ENCODE data around the gene ZNF496. TPM values are rescaled to one million over a fixed set of nuclear protein-coding genes. Genes with fewer than 3 reads are reported as not detected.
"Not testable (repeated sequence)": the region's sequence is repeated elsewhere in the genome, so short reads cannot be mapped to it uniquely, and the experiment has no call there.

The ZNF496 gene
- total RNA-seq, 2 donors from 2014 or later = 4.8 to 14.5 TPM

- ATAC-seq = no peak
- peaks cover 19 to 21% of the 10 kb centered on the region in 2 donors for H3K36me3 Mint-ChIP-seq
- H3K27ac Mint-ChIP-seq = peak overlapping the region in 1 of 2 donors; percentile 58
- H3K9me3 Mint-ChIP-seq = peaks cover 15 to 22% of the 10 kb centered on the region in 2 donors
- DNase-seq (ENCODE audit: low spot score in 2 of 2) = no peak
These were observed 40.5 kb downstream of the ZNF496 start for GRCh38 chr1:247291161-247291560.

DNA sequence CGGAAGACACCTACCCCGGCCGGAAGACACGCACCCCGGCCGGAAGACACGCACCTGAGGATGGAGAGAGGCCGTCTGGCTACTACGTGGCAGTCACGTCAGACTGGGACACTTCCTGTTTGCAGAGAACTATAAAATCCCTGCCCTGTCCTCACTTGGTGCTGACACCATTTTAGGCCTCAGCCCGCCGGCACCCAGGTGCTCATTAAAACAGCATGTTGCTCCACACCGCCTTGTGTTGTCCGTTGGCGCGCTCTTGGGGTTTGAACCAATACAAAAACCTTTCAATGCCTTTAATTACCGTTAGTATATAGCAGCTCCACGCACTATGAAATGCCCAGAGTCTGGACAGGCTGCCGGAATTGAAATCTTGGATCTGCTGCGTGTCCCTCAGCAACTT lies 41.1 kb downstream of the ZNF496 start:
- Mint-ChIP-seq H3K36me3 (peaks cover 24 to 25% of the 10 kb centered on the region in 2 donors), H3K9me3 (peaks cover 19 to 27% of the 10 kb centered on the region in 2 donors), H3K27ac (no peak overlapping the region)
- no peak for DNase-seq (ENCODE audit: low spot score in 2 of 2)
- no peak for ATAC-seq

DNA sequence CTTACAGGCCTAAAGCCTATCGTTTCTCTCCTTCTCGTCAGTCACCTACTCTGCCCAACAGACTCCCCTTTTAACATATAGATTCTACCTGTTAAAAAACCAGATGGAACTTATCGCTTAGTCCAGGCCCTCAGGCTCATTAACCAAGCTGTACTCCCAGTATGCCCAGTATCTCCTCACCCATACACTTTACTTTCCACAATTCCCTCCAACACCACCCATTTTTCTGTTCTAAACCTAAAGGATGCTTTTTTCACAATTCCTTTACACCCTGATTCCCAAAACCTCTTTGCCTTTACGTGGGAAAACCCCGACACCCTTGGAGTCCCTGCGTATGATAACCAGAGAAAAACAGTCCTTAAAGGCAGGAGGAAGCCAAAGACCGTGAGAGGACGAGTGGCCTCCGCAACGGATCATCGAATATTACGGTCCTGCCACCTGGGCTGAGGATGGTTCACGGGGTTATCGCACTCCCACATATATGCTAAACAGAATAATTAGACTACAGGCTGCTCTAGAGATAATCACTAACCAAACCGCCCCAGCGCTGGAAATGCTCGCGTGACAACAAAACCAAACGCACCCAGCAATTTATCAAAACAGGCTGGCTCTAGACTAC lies 42.3 kb downstream of the ZNF496 start:
- peaks cover 24 to 25% of the 10 kb centered on the region in 2 donors for H3K36me3 Mint-ChIP-seq
- not testable (repeated sequence) for DNase-seq (ENCODE audit: low spot score in 2 of 2); ATAC-seq
- H3K27ac Mint-ChIP-seq = peak overlapping the region in 1 of 2 donors; percentile 47
- peaks cover 19 to 27% of the 10 kb centered on the region in 2 donors for H3K9me3 Mint-ChIP-seq

DNA sequence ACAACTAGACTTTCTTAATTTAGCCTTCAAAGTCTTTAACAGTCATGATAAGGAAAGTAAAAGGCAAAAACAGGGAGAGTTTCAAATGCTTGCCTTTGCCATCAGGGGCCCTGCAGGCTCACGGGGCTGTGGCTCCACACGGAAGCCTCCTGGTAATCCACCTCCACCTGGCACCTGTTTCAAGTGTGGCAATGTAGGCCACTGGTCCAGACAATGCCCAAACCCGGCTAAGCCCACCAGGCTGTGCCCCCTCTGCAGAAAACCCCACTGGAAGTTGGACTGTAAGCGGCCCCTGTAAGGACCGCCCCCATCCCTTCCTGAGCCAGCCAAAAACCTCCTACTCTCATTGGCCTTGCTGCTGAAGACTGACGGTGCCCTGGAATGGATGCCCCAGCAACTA lies 43.3 kb downstream of the ZNF496 start:
- no peak for DNase-seq (ENCODE audit: low spot score in 2 of 2)
- no peak for ATAC-seq
- Mint-ChIP-seq H3K27ac (no peak overlapping the region), H3K36me3 (peaks cover 24 to 25% of the 10 kb centered on the region in 2 donors), H3K9me3 (peaks cover 19 to 27% of the 10 kb centered on the region in 2 donors)

GRCh38 chr1:247287460-247287859 lies 44.2 kb downstream of the ZNF496 start:
- Mint-ChIP-seq H3K9me3 (peaks cover 19 to 27% of the 10 kb centered on the region in 2 donors), H3K27ac (no peak overlapping the region), H3K36me3 (peaks cover 24 to 25% of the 10 kb centered on the region in 2 donors)
- ATAC-seq (no peak), DNase-seq (ENCODE audit: low spot score in 2 of 2) (no peak)

GRCh38 chr1:247286134-247286670 lies 45.5 kb downstream of the ZNF496 start:
- Mint-ChIP-seq H3K27ac (no peak overlapping the region), H3K36me3 (peaks cover 24 to 25% of the 10 kb centered on the region in 2 donors), H3K9me3 (peaks cover 19 to 27% of the 10 kb centered on the region in 2 donors)
- no peak for DNase-seq (ENCODE audit: low spot score in 2 of 2)
- ATAC-seq = no peak

DNA sequence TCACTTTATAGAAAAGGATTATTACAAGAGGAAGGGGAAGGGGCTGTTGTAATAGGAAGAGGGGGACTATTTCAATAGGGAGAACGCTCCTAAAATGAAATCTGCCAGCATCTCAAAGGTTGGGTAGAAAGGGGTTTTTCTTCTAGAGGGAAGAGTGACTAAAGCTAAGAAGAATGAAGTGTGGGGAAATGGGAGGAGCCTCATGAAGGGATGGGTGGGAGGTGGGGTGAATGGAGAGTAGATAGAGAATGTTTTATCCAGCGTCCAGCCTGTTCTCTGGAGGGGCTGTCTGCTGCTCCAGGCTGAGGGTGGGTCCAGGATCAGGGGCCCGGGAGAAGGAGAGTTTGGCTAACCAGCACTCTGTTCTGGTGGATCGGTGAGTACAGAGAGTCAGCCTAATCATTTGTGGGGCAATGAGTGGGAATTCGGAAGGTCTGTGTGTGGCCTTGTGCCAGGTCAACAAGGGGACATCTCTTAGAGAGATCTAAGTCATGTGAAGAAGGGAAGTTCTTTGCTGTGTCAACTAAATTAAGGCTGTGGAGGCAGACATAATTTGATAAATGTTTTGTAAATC lies 50.6 kb downstream of the ZNF496 start:
- DNase-seq (ENCODE audit: low spot score in 2 of 2) (no peak), ATAC-seq (no peak)

GRCh38 chr1:247277191-247277590 lies 54.5 kb downstream of the ZNF496 start:
- peaks cover 13 to 14% of the 10 kb centered on the region in 2 donors for H3K9me3 Mint-ChIP-seq
- no peak for ATAC-seq
- peaks cover 0 to 5% of the 10 kb centered on the region in 2 donors for H3K36me3 Mint-ChIP-seq
- no peak overlapping the region for H3K27ac Mint-ChIP-seq
- no peak for DNase-seq (ENCODE audit: low spot score in 2 of 2)

More for the DNA sequence above, 50.6 kb downstream of the ZNF496 start:
- Mint-ChIP-seq H3K27ac (no peak overlapping the region), H3K9me3 (peaks cover 10 to 12% of the 10 kb centered on the region in 2 donors), H3K36me3 (peaks cover 5% of the 10 kb centered on the region in 2 donors)

DNA sequence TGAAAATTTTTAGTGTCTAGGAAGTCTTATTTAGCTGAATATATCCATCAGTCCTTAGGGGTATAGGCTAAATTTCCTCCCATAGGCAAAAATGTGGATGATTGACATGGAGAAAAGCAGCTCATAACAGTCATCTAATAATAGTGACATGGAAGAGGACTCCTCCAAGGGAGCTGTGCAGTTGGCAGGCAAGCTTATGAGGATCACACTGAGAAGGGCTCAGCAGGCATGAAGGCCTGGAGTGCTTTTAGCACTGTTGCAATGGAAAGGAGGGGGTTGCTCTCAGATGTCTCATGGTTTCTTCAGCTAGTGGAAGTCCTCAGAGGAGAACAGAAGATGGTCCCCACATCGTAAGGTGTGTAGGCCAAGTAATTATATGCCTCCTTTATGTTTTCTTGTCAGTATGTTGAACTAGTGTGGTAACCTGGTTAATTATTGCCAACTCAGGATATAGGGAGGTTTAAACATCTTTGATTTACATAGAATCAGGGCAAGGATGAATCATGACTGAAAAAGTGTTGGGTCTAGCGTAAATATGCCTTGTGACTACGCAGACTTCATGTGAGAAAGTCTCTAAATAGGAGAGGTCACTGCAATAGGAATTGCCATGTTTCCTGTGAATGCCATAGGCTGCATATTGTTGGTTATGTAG lies 56.9 kb downstream of the ZNF496 start:
- Mint-ChIP-seq H3K27ac (no peak overlapping the region), H3K9me3 (peaks cover 20 to 31% of the 10 kb centered on the region in 2 donors), H3K36me3 (peaks cover 9 to 21% of the 10 kb centered on the region in 2 donors)
- DNase-seq (ENCODE audit: low spot score in 2 of 2) (no peak), ATAC-seq (no peak)

DNA sequence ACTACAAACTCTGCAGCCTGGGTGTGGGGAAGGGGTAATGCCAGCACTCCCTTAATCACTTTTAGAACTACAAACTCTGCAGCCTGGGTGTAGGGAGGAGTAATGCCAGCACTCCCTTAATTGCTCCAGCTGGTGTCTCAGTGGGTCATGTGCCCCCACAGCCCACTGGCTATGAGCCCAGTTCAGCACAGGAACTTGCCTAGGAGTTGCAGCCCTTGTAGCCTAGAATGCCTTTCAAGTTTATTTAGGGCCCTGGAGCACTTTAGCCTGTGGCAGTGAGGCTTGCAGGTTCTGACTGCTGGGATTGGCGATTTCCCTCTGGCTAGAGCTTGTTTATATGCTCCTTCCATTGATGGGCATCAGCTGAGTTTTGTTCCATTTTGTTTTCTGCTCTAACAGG lies 58.7 kb downstream of the ZNF496 start:
- peaks cover 20 to 31% of the 10 kb centered on the region in 2 donors for H3K9me3 Mint-ChIP-seq
- ATAC-seq = no peak
- H3K27ac Mint-ChIP-seq = no peak overlapping the region
- DNase-seq (ENCODE audit: low spot score in 2 of 2) = no peak
- H3K36me3 Mint-ChIP-seq = peaks cover 9 to 21% of the 10 kb centered on the region in 2 donors

GRCh38 chr1:247270003-247270402 lies 61.7 kb downstream of the ZNF496 start:
- Mint-ChIP-seq H3K36me3 (peaks cover 9 to 15% of the 10 kb centered on the region in 2 donors), H3K27ac (no peak overlapping the region)

DNA sequence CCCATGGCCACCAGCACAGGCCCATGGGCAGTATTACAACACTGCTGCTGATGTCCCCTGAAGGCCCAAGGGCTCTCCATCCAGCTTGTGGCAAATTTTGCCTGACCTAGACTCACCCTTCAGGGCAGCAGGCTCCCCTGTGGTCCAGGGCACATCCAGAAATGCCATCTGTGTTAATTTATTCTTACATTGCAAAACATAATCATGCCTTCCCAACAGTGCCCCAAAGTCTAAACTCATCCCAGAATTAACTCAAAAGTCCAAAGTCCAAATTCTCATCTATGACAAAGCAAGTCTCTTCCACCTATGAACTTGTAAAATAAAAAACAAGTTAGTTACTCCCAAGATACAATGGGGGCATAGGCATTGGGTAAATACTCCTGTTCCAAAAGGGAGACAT lies 62.5 kb downstream of the ZNF496 start:
- DNase-seq (ENCODE audit: low spot score in 2 of 2) (no peak), ATAC-seq (no peak)
- Mint-ChIP-seq H3K36me3 (peaks cover 9 to 15% of the 10 kb centered on the region in 2 donors), H3K9me3 (peaks cover 15 to 21% of the 10 kb centered on the region in 2 donors), H3K27ac (peak overlapping the region in 1 of 2 donors; percentile 5)

More at GRCh38 chr1:247270003-247270402, 61.7 kb downstream of the ZNF496 start:
- DNase-seq (ENCODE audit: low spot score in 2 of 2) (no peak), ATAC-seq (no peak)
- H3K9me3 Mint-ChIP-seq = peaks cover 12 to 21% of the 10 kb centered on the region in 2 donors

DNA sequence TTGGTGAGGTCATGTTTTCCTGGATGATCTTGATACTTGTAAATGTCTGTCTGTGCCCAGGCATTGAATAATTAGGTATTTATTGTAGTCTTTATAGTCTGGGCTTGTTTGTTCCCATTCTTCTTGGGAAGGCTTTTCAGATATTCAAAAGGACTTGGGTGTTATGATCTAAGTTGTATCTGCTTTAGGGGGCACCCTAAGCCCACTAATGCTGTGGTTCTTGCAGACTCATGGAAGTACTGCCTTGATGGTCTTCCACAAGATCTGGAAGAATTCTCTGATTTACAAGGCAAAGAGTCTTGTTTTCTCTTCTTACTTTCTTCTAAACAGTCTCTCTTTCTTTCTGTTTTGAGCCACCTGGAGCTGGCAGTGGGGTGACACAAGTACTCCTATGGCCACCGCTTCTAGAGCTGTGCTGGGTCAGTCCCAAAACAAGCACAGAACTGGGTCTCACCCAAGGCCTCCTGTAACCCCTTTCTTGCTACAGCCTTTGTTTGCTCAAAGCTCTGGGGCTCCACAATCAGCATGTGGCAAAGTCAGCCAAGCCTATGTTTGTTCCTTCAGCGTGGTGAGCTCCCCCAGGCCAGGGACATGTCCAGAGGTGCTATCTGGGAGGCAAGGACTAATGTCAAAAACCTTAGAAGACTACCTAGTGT lies 63.1 kb downstream of the ZNF496 start:
- ATAC-seq (no peak), DNase-seq (ENCODE audit: low spot score in 2 of 2) (no peak)
- peaks cover 9 to 15% of the 10 kb centered on the region in 2 donors for H3K36me3 Mint-ChIP-seq

GRCh38 chr1:247266053-247266452 lies 65.6 kb downstream of the ZNF496 start:
- Mint-ChIP-seq H3K9me3 (peaks cover 8 to 22% of the 10 kb centered on the region in 2 donors), H3K36me3 (peaks cover 7 to 8% of the 10 kb centered on the region in 2 donors), H3K27ac (no peak overlapping the region)
- ATAC-seq (no peak), DNase-seq (ENCODE audit: low spot score in 2 of 2) (no peak)

More for the DNA sequence above, 63.1 kb downstream of the ZNF496 start:
- Mint-ChIP-seq H3K27ac (peak overlapping the region in 1 of 2 donors; percentile 5), H3K9me3 (peaks cover 15 to 25% of the 10 kb centered on the region in 2 donors)

GRCh38 chr1:247255772-247256171 lies 75.9 kb downstream of the ZNF496 start, which contains the start of gene VN1R5:
Gene VN1R5, plus strand, starts transcription at chr1:247256072.
- H3K27ac Mint-ChIP-seq; ATAC-seq; H3K36me3 Mint-ChIP-seq; DNase-seq (ENCODE audit: low spot score in 2 of 2): not testable (repeated sequence)
- H3K9me3 Mint-ChIP-seq = peaks cover 9 to 15% of the 10 kb centered on the region in 2 donors

- Mint-ChIP-seq H3K9me3 (peaks cover 30 to 32% of the 10 kb centered on the region in 2 donors), H3K27ac (no peak overlapping the region), H3K36me3 (peaks cover 0 to 17% of the 10 kb centered on the region in 2 donors)
- ATAC-seq = no peak
- DNase-seq (ENCODE audit: low spot score in 2 of 2) = no peak
These were observed 84.1 kb downstream of the ZNF496 start for GRCh38 chr1:247247568-247247967.
